H7 (cell line): ENCODE measurements around the gene ZNF154. TPM values are rescaled to one million over a fixed set of nuclear protein-coding genes. Genes with fewer than 3 reads are reported as not detected.
"Not testable (repeated sequence)": the region's sequence is repeated elsewhere in the genome, so short reads cannot be mapped to it uniquely, and the experiment has no call there.

Experiments
- DNase-seq: peaks from one replicate; pipeline ENCODE4 v3.0.0; 2012
- H3K27me3 ChIP-seq: 2 replicates; pipeline ENCODE4 v1.6.0; 2011; ENCODE audit warnings: mild to moderate bottlenecking, low read length; ENCODE audit not compliant: control insufficient read depth, insufficient read depth
- H3K36me3 ChIP-seq: replicated peaks from 2 replicates; pipeline ENCODE4 v1.5.1; 2011; ENCODE audit warnings: low read length; ENCODE audit not compliant: control insufficient read depth, insufficient read depth
- H3K4me3 ChIP-seq: 2 replicates; pipeline ENCODE4 v1.5.1; 2011; ENCODE audit warnings: low read depth, mild to moderate bottlenecking, control low read depth, low read length, moderate library complexity; ENCODE audit not compliant: insufficient read depth
- total RNA-seq: library from RNA; depleted of rRNA; stranded (reverse); fragments of >200 nt; shearing (Covaris generic); gene quantifications from 2 replicates; pipeline ENCODE4 v1.2.3, GENCODE V29; 2014; rRNA removed

Gene ZNF154
- 3.9 and 9.1 TPM in 2 replicates for total RNA-seq

DNA sequence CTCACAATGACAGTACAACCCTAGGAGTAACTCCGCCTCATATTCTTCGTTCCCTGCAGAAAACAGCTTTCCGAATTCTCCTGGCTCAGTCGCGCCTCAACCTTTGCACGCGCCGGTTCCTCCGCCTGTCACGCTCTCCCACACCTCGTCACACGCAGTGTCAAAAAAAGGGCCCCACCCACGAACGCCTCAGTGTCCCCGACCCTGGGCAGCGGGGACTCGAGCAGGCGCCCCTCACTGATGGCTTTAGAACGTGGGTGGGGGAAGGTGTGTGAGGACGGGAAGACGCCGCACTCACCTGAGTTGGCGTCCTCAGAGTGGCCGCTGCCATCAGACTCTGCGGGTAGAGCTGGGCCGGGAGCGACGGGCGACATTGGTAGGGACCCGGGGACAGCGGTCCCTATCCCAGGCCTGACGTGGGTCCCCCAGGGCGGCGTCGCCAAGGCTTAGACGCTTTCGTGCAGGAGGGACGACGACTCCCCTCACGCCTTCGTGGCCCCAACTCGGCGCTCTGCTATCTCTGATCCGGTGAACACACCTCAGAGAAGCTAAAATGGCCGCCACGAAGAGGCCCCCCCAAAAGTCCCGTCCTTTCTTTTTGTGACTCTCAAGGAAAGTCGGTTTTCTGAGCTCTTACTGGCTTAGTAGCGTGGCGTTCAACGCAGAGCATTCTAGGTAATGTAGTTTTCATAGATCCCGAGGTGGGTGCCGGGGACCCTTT, at the start of gene ZNF154:
Gene ZNF154 (minus strand): TSS at position 564 of the 721 bp plus-strand sequence. CDS start 233 bp downstream, at position 331.
- Histone ChIP-seq H3K4me3 (peak within 1 kb of the TSS; percentile 98), H3K36me3 (peaks cover 5% of the 10 kb centered on the region), H3K27me3 (no peaks in the 10 kb centered on the region)
- peak; percentile 93 for DNase-seq

DNA sequence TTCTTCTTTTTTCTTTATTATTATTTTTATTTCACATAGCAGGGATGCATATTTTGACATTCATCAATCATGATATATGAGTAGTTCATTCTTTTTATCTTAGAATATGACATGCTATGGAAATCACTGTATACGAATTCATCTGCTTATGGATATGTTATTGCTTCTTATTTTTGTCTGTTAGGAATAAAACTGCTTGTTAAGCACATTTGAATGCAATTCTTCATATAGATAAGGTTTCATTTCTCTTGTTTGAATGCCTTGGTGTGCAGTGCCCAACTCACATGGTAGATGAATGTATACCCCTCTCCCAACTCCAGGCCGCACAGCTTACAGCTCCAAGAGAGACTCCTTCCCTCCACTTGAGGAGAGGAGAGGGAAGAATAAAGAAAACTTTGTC, 48.9 kb upstream of the ZNF154 start:
- Histone ChIP-seq H3K36me3 (peaks cover 27% of the 10 kb centered on the region), H3K4me3 (no peak overlapping the region), H3K27me3 (no peaks in the 10 kb centered on the region)
- DNase-seq: no peak

DNA sequence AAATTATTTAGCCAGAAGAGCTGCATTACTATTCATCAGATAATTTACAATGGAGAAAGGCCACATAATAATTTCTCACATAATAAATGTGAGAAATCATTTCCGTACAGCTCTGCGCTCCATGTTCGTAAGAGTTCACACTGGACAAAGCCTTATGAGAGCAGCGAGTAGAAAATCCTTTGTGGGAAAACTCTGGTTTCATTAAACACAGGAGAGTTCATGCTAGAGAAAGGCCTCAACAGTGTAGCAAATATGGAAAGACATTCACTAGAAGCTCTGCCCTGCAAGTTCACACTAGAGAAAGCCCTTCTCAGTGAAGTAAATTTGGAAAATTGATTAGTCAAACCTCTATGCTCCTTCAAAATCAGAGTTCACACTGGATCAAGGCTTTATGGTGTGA, 46.0 kb upstream of the ZNF154 start:
- DNase-seq: no peak
- Histone ChIP-seq H3K27me3 (no peaks in the 10 kb centered on the region), H3K4me3 (no peak overlapping the region), H3K36me3 (peaks cover 39% of the 10 kb centered on the region)

DNA sequence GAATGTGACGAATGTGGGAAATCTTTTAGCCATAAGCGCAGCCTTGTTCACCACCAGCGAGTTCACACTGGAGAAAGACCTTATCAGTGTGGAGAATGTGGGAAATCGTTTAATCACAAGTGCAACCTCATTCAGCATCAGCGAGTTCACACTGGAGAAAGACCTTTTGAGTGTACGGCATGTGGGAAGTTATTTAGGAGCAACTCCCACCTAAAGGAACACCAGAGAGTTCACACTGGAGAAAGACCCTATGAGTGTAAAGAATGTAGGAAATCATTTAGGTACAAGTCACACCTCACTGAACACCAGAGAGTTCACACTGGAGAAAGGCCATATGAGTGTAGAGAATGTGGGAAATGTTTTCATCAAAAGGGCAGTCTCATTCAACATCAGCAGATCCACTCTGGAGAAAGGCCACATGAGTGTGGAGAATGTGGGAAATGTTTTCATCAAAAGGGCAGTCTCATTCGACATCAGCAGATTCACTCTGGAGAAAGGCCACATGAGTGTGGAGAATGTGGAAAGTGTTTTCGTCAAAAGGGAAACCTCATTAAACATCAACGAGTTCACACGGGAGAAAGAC, 45.2 kb upstream of the ZNF154 start:
- no peak for DNase-seq

DNA sequence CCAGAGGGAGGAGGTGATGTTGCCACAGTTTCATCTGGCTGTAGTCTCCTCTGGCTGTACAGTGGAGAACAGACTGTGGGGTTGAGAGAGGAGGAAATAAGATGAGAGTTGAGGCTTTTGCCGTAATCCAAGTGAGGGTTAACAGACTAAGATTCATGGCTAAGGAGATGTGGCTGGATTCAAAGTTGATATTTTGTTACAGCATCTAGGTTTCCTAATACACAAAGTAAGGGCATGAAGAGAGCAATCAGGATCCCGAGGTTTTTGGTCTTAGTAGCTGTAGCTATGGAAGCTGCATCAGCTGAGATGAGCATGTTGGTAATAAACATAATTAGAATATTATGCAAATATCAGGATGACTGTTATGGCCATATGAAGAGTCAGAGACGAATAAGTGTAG, 39.0 kb upstream of the ZNF154 start:
- no peak for DNase-seq
- no peak overlapping the region for H3K4me3 ChIP-seq
- H3K27me3 ChIP-seq: no peaks in the 10 kb centered on the region
- peaks cover 13% of the 10 kb centered on the region for H3K36me3 ChIP-seq

More for the DNA sequence above, 45.2 kb upstream of the ZNF154 start:
- H3K4me3 ChIP-seq: no peak overlapping the region
- no peaks in the 10 kb centered on the region for H3K27me3 ChIP-seq
- peaks cover 36% of the 10 kb centered on the region for H3K36me3 ChIP-seq

DNA sequence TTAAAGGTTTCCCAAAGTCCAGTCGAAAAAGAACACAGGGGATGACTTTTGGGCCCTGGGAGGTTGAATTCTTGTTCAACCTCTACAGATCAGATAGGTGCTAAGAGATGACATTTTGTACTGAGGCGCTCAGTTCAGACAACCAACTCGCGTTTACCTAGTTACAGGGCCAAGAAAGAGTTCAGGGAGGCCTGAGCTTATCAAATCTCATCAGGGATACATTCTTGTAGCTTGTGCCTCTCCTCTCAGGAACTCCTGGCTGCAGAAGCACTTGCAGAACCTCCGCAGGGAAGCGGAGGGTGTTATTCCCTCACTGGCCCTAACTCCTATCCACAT, 38.4 kb upstream of the ZNF154 start:
- peak overlapping the region; percentile 92 for H3K4me3 ChIP-seq
- no peak for DNase-seq
- no peaks in the 10 kb centered on the region for H3K27me3 ChIP-seq
- H3K36me3 ChIP-seq: peaks cover 8% of the 10 kb centered on the region

DNA sequence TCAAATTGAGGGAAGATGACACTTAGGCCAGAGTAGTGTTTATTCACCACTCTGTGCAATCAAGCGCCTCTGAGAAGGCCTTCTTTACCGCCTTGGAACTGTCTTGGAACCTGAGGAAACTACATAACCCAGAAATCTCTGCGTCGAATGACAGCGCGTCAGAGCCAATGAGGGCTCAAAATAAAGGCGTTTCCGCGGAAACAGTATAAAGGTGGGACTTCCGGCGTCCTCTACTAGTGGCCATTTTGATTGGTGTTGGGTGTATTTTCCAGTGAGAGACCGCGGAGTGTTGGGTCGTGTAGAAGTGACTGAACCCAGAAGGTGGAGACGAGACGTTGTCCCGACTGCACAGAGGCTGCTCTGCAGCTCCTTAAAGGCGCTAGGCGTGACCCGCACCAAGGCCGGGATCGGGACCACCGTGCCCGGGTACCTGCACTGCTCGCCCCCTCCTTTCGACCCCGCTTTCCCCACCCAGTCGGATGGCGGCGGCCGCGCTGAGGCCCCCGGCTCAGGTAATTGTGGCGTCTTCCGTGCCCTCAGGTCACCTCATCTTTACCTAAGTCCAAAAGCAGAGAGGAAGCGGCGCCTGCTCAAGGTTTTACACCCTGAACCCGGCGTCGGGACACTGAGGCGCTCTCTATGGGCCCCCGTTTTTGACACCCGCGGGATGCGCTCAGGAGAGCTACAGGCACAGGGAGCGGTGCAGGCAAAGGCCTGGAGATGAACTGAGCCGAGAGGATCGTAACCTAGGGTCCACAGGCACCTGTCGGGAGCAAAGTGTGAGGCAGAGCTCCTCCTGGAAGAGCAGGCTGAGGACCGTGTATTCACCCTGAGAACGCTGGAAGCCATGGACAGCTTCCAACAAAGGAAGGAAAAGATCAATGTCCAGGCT, 37.8 kb upstream of the ZNF154 start, which contains the start of gene ZNF776:
Gene ZNF776 (plus strand): TSS at position 236 of the 892 bp plus-strand sequence. CDS start 244 bp downstream, at position 480.
- peaks cover 5% of the 10 kb centered on the region for H3K36me3 ChIP-seq
- H3K4me3 ChIP-seq: peak within 1 kb of the TSS; percentile 92
- H3K27me3 ChIP-seq: no peaks in the 10 kb centered on the region
- DNase-seq: peak; percentile 92

DNA sequence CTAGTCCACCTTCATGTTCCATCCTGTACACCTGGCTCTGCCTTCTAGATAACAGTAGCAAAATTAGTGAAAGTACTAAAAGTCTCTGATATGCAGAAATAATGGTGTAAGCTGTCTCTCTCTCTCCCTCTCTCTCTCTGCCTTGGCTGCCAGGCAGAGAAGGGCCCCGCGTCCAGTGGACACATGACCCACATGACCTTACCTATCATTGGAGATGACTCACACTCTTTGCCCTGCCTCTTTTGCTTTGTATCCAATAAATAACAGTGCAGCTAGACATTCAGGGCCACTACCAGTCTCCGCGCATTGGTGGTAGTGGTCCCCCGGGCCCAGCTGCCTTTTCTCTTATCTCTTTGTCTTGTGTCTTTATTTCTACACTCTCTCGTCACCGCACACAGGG, 29.8 kb upstream of the ZNF154 start:
- not testable (repeated sequence) for H3K4me3 ChIP-seq, H3K27me3 ChIP-seq, DNase-seq, H3K36me3 ChIP-seq

DNA sequence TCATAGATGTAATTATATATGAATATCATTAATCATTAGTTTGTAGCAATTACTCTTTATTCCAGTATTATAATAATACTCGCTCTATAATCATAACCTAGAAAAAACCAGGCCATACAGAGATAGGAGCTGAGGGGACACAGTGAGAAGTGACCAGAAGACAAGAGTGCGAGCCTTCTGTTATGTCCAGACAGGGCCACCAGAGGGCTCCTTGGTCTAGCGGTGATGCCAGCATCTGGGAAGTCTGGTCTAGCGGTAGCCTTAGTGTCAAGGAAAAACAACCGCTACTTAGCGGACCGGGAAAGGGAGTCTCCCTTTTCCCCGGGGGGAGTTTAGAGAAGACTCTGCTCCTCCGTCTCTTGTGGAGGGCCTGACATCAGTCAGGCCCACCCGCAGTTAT, 29.3 kb upstream of the ZNF154 start:
- not testable (repeated sequence) for H3K27me3 ChIP-seq, H3K36me3 ChIP-seq, H3K4me3 ChIP-seq, DNase-seq

DNA sequence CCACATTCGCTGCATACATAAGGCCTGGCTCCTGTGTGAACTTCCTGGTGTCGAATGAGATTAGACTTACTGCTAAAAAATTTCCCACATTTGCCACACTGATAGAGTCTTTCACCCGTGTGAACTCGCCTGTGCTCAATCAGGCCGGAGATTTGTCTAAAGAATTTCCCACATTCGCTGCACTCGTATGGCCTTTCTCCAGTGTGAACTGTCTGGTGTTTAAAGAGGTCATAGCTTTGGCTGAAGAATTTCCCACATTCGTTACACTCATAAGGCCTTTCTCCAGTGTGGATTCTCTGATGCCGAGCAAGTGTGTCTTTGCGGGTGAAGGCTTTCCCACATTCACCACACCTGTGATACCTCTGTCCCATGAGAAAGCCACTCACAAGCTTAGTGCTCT, 11.9 kb upstream of the ZNF154 start:
- peaks cover 24% of the 10 kb centered on the region for H3K36me3 ChIP-seq
- no peak overlapping the region for H3K4me3 ChIP-seq
- H3K27me3 ChIP-seq: no peaks in the 10 kb centered on the region
- no peak for DNase-seq

DNA sequence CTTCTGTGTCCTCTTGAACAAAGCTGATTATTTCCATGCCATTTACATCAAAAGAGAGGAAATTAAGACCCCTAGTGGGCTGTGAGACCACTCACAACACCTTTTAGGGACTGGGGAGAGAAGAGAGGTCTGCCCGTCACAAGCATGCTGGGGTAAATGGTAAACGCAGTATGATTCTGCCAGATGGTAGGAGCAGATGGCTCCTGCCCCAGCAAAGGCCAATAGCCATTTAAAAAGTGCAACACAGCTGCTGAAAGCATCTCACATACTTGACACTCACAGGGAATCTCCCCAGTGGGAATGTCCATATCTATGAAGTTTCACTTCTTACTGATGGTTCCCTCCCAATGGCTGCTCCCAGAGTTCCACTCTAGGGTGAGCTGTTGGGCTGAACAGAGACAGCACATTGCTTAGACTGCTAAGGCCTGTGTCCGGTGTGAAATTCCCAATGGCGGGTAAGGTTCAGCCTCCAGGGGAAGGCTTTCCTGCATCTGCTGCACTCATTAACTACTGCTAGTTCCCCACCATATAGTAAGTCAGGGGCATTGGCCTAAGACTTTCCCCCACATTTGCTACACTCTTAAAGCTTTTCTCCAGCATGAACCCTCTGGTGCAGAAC, 11.0 kb upstream of the ZNF154 start:
- Histone ChIP-seq H3K27me3 (no peaks in the 10 kb centered on the region), H3K4me3 (no peak overlapping the region), H3K36me3 (peaks cover 24% of the 10 kb centered on the region)
- no peak for DNase-seq

DNA sequence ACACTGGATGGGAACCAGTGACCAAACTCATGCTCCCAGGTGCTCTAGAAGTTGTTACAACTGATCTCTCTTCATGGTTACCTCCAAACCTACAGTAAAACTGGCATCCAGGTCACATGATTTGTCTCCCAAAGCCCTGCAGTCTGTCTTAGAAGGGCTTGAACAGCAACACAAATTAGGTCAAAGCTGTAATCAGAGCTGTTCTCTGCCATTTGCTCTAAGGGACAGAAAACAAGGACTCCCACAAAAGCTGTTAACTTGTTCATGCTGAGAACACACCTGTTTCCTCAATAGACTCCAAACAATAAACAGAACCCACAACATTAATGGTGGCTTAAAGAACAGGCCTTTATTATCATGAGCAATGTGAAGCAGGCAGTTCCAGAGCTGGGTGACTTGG, 10.4 kb upstream of the ZNF154 start:
- Histone ChIP-seq H3K27me3 (no peaks in the 10 kb centered on the region), H3K4me3 (no peak overlapping the region), H3K36me3 (peaks cover 24% of the 10 kb centered on the region)
- no peak for DNase-seq

DNA sequence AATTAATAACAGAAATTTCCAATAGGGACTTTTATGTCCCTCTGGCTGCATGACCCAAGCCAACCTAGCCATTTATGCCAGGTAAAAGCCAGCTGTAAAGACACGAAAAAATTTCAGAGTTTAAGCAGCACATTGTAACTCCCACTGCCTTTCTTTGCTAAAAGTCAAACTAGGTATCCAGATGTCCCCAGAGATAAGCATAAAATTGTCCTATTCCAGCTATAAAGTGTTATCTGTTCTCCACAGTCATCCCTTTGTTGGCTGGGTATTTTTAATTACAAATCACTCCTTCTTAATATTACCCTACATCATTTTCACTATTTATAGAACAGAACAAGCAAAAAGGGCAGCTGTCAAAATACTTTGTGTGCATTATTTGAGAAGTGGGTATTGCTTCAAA, 3.2 kb upstream of the ZNF154 start:
- no peak overlapping the region for H3K4me3 ChIP-seq
- no peak for DNase-seq
- no peaks in the 10 kb centered on the region for H3K36me3 ChIP-seq
- H3K27me3 ChIP-seq: no peaks in the 10 kb centered on the region

DNA sequence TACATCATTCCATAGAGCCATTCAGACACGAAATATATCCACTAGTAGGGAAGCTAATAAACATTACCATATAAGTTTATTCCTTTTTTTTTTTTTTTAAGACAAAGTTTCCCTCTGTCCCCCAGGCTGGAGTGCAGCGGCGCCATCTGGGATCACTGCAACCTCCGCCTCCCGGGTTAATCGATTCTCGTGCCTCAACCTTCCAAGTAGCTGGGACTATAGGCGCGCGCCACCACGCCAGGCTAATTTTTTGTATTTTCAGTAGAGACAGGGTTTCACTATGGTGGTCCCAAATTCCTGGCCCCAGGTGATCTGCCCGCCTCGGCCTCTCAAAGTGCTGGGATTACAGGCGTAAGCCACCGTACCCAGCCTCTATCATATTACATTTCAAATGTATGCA, 612 bp upstream of the ZNF154 start:
- Histone ChIP-seq H3K4me3 (peak overlapping the region; percentile 98), H3K27me3 (no peaks in the 10 kb centered on the region), H3K36me3 (peaks cover 3% of the 10 kb centered on the region)
- DNase-seq: no peak
